PC-3 (cell line): ENCODE measurements around the gene HES2.

Experiments
- EZH2 ChIP-seq: fragments of 300-600 bp; sonication (generic); IDR thresholded peaks from one replicate; pipeline ENCODE4 v1.6.1; 2017; ENCODE audit warnings: antibody characterized with exemption, mild to moderate bottlenecking, low read length; ENCODE audit not compliant: unreplicated experiment
- TF ChIP-seq, protein P1 (sequence below): fragments of 300-600 bp; sonication (generic); conservative IDR thresholded peaks from 2 replicates; pipeline ENCODE4 v1.5.1; 2017; ENCODE audit warnings: antibody characterized with exemption, low read depth, mild to moderate bottlenecking, low read length

- TF ChIP-seq, protein P1, sequence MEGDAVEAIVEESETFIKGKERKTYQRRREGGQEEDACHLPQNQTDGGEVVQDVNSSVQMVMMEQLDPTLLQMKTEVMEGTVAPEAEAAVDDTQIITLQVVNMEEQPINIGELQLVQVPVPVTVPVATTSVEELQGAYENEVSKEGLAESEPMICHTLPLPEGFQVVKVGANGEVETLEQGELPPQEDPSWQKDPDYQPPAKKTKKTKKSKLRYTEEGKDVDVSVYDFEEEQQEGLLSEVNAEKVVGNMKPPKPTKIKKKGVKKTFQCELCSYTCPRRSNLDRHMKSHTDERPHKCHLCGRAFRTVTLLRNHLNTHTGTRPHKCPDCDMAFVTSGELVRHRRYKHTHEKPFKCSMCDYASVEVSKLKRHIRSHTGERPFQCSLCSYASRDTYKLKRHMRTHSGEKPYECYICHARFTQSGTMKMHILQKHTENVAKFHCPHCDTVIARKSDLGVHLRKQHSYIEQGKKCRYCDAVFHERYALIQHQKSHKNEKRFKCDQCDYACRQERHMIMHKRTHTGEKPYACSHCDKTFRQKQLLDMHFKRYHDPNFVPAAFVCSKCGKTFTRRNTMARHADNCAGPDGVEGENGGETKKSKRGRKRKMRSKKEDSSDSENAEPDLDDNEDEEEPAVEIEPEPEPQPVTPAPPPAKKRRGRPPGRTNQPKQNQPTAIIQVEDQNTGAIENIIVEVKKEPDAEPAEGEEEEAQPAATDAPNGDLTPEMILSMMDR = no peak
- no peak for TF ChIP-seq EZH2
Measured at GRCh38 chr1:6418668-6419396, 887 bp downstream of the HES2 start.
